ENCODE measurements around the gene LEKR1.
"Not testable (repeated sequence)": the region's sequence is repeated elsewhere in the genome, so short reads cannot be mapped to it uniquely, and the experiment has no call there.

Gene LEKR1

DNA sequence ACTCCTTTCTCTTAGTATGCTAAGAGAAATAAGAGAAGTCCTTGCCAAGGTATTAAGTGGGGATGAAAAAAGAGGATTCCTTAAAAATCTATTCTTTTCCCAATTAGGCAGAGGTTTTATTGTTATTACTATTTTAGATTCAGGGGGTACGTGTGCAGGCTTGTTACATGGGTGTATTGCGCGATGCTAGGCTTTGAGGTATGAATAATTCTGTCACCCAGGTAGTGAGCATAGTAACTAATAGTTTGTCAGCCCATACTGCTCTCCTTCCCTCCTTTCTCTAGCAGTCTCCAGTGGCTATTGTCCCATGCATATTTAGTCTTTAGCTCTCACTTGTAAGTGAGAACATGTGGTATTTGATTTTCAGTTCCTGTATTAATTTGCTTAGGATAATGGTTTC lies 83.9 kb downstream of the LEKR1 start:
- no peak for DNase-seq

GRCh38 chr3:156910831-156911230 lies 84.7 kb downstream of the LEKR1 start:
- not testable (repeated sequence) for DNase-seq

GRCh38 chr3:156914300-156914699 lies 88.1 kb downstream of the LEKR1 start:
- DNase-seq, result not testable (repeated sequence)

GRCh38 chr3:156915372-156915771 lies 89.2 kb downstream of the LEKR1 start:
- DNase-seq, result no peak

GRCh38 chr3:156918746-156919145 lies 92.6 kb downstream of the LEKR1 start:
- no peak for DNase-seq

GRCh38 chr3:156919818-156920217 lies 93.7 kb downstream of the LEKR1 start:
- no peak for DNase-seq

DNA sequence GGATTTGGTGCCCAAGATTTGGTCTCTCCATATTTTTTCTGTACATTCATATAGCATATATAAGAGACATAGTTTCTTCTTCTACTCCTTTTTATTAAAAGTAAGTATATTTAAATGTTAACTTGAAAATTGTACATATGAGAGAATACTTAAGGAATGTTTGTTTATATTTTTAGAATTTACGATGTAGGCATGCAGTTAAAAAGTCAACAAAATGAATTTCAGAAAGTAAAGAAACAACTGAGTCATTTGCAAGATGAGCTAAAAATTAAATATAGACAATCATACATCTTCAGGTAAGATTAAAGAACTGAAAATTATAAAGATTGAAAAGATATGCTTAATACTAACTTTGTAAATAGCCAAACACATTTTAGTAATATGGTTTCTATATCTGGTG lies 94.2 kb downstream of the LEKR1 start:
- DNase-seq, result no peak

- no peak for DNase-seq
These were observed 97.2 kb downstream of the LEKR1 start for GRCh38 chr3:156923349-156923748.

- no peak for DNase-seq
These were observed 112.6 kb downstream of the LEKR1 start for GRCh38 chr3:156938724-156939123.

- no peak for DNase-seq
These were observed 113.2 kb downstream of the LEKR1 start for GRCh38 chr3:156939315-156939714.

- DNase-seq, result no peak
These were observed 115.2 kb downstream of the LEKR1 start for GRCh38 chr3:156941311-156941710.

DNA sequence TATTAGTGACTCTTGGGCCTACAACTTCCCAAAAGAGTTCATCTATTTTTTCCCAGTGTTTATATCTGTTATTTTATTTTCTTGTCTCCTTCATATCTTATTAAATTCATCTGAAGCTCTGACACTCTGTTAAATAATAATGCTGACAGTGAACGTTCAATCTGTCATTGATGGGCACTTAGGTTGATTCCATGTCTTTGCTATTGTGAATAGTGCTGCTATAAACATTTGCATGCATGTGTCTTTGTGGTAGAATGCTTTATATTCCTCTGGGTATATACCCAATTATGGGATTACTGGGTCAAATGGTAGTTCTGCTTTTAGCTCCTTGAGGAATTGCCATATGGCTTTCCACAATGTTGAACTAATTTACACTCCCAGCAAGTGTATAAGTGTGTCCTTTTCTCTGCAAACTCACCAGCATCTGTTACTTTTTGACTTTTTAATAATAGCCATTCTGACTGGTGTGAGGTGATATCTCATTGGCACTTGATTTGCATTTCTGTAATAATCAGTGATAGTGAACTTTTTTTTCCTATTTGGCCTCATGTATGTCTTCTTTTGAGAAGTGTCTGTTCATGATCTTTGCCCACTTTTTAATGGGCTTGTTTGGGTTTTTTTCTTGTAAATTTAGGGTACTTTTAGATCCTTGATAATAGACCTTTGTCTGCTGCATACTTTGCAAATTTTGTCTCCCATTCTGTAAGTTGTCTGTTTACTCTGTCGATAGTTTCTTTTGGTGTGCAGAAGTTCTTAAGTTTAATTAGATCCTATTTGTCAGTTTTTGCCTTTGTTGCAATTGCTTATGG lies 122.5 kb downstream of the LEKR1 start:
- DNase-seq, result no peak

GRCh38 chr3:156952011-156952410 lies 125.9 kb downstream of the LEKR1 start:
- no peak for DNase-seq

DNA sequence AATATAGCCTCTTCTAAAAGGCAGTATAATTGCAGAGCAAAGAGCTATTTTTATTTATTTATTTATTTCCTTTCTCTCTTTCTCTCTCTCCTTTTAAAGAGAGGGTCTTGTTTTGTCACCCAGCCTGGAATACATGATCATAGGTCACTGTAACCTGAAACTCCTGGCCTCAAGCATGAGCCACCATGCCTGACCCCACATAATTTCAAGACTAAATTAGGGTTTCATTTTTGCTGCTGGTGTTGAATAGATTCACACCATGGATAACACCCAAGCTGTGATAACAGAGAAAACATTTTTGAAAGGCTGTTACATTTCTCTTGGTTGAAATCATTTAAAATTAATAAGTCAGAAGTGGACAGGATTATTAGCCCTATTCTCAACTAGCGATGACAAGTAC lies 131.6 kb downstream of the LEKR1 start:
- DNase-seq, result no peak

DNA sequence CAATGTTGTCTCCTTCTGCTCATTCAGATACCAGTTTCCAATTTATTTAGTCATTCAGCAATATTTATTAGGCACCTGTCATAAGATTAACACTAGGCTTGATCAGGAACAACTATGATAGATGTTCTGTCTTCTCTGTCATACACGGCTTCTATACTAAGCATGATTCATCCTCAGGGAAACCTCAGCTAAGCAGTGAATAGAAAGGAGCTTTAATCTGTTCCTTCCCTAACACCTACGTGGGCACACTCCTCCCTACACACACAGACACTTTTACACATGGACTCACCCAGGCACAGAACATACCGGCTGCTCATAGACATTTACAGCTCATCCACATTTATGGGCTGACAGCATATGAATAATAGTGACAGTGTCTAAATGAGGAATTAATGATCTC lies 136.9 kb downstream of the LEKR1 start:
- DNase-seq, result no peak

DNA sequence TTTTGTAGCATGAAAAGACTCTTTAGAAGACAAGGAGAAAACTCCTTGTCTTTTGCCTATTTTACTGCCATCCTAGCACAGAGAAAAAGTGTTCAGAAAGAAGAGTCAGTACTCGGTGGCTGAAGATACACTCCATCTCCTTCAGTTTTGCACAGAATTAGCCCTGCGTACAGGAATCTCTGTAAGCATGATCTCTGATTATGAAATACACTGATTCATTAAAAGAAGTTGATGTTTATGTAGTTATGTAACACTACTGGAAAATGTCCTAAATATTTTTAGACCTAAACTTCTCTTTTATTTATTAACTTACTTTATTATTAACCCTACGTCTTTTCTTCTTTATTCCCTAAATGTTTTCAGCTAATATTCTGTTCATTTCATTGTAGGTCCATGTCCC lies 138.4 kb downstream of the LEKR1 start:
- DNase-seq, result no peak

DNA sequence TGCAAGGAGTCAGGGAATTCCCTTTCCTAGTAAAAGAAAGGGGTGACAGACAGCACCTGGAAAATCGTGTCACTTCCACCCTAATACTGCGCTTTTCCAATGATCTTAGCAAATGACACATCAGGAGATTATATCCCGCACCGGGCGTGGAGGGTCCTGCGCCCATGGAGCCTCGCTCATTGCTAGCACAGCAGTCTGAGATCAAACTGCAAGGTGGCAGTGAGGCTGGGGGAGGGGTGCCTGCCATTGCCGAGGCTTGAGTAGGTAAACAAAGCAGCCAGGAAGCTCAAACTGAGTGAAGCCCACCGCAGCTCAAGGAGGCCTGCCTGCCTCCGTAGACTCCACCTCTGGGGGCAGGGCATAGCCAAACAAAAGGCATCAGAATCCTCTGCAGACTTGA lies 140.2 kb downstream of the LEKR1 start:
- not testable (repeated sequence) for DNase-seq

GRCh38 chr3:156973954-156974353 lies 147.8 kb downstream of the LEKR1 start:
- no peak for DNase-seq

- DNase-seq, result no peak
These were observed 148.8 kb downstream of the LEKR1 start for GRCh38 chr3:156974931-156975330.

- DNase-seq, result no peak
These were observed 149.6 kb downstream of the LEKR1 start for GRCh38 chr3:156975721-156976120.

DNA sequence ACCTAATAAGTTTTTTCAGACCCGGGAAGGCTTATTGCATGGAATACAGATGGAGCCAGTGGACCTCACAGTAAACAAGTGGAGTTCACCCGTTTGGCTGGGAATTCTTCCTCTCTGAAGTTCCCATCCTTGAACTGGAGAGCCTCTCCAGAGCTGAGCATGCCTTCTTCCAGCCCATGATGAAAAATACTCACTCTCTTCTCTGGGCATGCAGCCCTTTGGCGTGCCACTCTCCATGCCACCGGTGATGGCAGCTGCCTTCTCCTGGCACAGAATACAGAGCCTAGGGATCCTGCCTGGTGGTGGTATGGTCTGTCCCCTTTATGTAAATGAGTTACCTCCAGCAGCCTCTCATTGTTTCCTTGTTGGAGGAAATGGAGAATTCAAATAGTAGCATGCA lies 150.8 kb downstream of the LEKR1 start:
- no peak for DNase-seq

DNA sequence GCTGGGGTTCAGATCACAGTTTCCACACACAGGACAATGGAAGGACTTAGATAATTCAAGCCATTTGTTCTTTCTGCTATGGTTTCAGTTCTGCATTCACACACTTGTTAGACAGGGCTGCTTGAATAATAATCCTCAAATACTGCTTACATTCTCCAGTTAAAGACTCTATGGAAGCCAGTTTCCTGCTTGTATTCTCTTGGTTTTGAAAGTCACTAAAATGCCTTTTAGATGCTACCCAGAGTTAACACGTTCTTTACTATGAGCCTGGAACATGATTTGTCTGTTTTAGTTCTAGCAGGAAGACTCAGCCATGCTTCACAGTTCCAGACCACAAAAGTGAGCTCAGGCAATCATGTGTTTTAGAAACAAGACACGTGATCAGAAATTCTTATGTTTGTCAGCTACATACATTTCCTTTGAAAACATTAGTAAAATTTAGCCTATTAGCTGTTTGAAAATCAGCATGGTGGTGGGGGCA lies 152.4 kb downstream of the LEKR1 start:
- DNase-seq, result no peak

GRCh38 chr3:156981005-156981404 lies 154.9 kb downstream of the LEKR1 start:
- no peak for DNase-seq

DNA sequence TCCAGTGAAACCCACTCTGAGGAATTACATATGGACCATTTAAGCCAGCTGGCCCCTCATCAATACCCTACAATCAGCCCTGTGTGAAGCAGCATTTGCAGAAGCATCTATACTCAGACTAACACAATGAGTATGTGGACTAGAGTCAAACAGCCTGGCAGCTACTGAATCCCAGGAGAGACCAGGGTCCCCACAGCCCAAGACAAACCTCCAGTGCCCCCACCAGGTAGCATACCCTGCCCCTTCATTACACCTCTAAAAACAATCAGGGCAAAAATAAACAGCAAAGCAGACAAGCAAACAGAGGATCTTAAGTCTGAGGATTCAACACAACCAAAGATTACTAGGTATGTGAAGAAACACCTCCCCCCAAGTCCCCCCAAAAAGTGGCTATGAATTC lies 157.4 kb downstream of the LEKR1 start:
- no peak for DNase-seq

DNA sequence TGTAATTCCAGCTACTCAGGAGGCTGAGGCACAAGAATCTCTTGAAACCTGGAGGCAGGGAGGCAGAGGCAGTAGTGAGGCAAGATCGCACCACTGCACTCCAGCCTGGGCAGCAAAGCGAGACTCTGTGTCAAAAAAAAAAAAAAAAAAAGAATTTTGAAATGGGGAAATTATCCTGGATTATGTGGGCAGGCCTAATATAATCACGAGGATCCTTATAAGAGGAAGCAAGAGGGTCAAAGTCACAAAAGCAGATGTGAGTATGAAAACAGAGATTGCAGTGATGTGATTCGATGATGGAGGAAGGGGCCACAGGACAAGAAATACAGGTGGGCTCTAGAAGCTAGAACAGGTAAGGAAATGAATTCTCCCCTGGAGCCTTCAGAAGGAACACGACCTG lies 159.6 kb downstream of the LEKR1 start:
- no peak for DNase-seq
